ENCODE measurements around the gene COL27A1.

- TF ChIP-seq CTCF (IDR thresholded peaks at IDR 0.05 in 2 of 3, conservative IDR thresholded peaks at IDR 0.05 in 1 of 3; ENCODE audit: insufficient read depth in 2 of 3, low read depth in 1 of 3, low read length in 3 of 3) (no peak), EZH2 (IDR thresholded peaks at IDR 0.05; ENCODE audit: borderline replicate concordance, low read depth, low read length) (no peak), ZNF75A (CRISPR knock-in tag; IDR thresholded peaks at IDR 0.05) (no peak), SETDB1 (IDR thresholded peaks at IDR 0.05; ENCODE audit: low read length) (no peak), ZNF280B (CRISPR knock-in tag; IDR thresholded peaks at IDR 0.05) (no peak), BACH1 (tag; IDR thresholded peaks at IDR 0.05) (no peak), TCF7 (IDR thresholded peaks at IDR 0.05; ENCODE audit: borderline replicate concordance) (no peak), TBL1XR1 (IDR thresholded peaks at IDR 0.05; ENCODE audit: low read length in 2 of 2) (no peak), LCOR (CRISPR knock-in tag; IDR thresholded peaks at IDR 0.05) (no peak), HIVEP1 (CRISPR knock-in tag; IDR thresholded peaks at IDR 0.05) (no peak), SP1 (CRISPR knock-in tag; IDR thresholded peaks at IDR 0.05) (no peak), SRSF9 (IDR thresholded peaks at IDR 0.05; ENCODE audit: borderline replicate concordance, low read depth, low read length) (no peak)
- TF ChIP-seq, protein P1, sequence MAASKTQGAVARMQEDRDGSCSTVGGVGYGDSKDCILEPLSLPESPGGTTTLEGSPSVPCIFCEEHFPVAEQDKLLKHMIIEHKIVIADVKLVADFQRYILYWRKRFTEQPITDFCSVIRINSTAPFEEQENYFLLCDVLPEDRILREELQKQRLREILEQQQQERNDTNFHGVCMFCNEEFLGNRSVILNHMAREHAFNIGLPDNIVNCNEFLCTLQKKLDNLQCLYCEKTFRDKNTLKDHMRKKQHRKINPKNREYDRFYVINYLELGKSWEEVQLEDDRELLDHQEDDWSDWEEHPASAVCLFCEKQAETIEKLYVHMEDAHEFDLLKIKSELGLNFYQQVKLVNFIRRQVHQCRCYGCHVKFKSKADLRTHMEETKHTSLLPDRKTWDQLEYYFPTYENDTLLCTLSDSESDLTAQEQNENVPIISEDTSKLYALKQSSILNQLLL (CRISPR knock-in tag; IDR thresholded peaks at IDR 0.05; ENCODE audit: borderline replicate concordance): no peak
- TF ChIP-seq, protein P2, sequence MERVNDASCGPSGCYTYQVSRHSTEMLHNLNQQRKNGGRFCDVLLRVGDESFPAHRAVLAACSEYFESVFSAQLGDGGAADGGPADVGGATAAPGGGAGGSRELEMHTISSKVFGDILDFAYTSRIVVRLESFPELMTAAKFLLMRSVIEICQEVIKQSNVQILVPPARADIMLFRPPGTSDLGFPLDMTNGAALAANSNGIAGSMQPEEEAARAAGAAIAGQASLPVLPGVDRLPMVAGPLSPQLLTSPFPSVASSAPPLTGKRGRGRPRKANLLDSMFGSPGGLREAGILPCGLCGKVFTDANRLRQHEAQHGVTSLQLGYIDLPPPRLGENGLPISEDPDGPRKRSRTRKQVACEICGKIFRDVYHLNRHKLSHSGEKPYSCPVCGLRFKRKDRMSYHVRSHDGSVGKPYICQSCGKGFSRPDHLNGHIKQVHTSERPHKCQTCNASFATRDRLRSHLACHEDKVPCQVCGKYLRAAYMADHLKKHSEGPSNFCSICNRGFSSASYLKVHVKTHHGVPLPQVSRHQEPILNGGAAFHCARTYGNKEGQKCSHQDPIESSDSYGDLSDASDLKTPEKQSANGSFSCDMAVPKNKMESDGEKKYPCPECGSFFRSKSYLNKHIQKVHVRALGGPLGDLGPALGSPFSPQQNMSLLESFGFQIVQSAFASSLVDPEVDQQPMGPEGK (CRISPR knock-in tag; IDR thresholded peaks at IDR 0.05; ENCODE audit: borderline replicate concordance): no peak
These were observed 123.7 kb downstream of the COL27A1 start for GRCh38 chr9:114278881-114279570.

Measured in K562 (cell line).